GM19372 (cell line): ENCODE measurements around the gene PMIS2.
"Not testable (repeated sequence)": the region's sequence is repeated elsewhere in the genome, so short reads cannot be mapped to it uniquely, and the experiment has no call there.

Source experiments
- ATAC-seq: cut with Tn5 transposase; IDR thresholded peaks from one replicate; pipeline ENCODE4 v1.9.1; 2021; ENCODE audit warnings: mild to moderate bottlenecking, low read depth, moderate library complexity; ENCODE audit not compliant: unreplicated experiment

Gene PMIS2

DNA sequence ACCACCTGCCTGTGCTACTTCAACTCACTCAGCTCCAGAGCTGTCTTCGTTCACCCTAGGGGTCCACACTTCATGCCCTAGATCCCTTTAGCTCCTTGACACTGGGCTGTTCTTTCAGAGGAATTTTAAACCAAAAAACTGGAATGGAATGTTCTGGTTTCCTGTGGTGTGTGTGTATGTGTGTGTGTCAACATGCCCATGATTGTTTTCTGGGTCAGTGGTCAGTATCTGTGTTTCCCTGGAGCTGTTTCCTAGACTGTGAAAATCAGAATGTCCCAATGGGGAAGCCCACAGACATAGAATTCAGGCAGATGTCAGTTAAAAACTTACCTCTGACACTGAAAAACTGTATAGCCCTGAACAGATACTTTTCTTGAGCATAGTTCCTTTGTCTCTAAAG lies 1.3 kb downstream of the PMIS2 start:
- ATAC-seq: no peak

DNA sequence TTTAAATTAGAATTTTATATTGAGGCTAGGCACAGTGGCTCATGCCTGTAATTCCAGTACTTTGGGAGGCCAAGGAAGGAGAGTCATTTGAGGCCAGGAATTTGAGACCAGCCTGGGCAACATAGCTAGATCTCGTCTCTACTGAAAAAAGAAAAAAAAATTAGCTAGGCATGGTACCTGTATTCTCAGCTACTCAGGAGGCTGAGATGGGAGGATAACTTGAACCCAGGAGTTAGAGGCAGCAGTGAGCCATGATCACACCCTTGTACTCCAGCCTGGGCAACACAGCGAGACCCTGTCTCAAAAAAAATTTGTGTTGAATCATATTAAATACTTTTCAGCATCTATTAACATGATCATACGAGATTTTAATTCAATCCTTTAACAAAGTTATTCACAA lies 4.9 kb downstream of the PMIS2 start:
- no peak for ATAC-seq

DNA sequence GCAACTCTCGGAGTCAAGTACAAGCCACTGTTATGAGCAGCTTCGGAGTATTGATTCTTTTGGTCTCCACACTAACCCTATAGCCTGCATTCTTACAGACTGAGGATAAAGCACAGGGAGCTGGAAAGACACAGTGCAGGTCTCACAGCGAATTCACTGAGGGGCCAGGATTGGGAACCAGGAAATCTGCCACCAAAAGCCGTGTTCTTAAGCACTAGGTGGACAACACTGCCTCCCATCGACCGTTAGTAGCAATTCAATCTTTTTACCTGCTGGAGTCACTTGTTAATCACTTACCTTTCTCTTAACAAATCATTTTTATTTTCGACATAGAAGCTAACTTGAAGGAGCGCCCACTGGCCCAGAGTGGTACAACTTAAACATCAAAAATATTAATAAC lies 6.3 kb downstream of the PMIS2 start:
- no peak for ATAC-seq

DNA sequence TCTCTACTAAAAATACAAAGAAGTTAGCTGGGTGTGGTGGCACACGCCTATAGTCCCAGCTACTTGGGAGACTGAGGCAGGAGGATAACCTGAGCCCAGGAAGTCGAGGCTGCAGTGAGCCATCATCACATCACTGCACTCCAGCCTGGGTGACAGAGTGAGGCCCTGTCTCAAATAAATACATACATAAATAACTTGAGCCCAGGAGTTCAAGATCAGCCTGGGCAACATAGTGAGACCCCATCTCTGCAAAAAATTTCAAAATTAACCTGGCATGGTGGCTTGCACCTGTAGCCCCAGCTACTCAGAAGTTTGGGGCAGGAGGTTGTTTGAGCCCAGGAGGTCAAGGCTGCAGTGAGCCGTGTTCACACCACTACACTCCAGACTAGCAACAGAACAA lies 9.1 kb downstream of the PMIS2 start:
- ATAC-seq: not testable (repeated sequence)

DNA sequence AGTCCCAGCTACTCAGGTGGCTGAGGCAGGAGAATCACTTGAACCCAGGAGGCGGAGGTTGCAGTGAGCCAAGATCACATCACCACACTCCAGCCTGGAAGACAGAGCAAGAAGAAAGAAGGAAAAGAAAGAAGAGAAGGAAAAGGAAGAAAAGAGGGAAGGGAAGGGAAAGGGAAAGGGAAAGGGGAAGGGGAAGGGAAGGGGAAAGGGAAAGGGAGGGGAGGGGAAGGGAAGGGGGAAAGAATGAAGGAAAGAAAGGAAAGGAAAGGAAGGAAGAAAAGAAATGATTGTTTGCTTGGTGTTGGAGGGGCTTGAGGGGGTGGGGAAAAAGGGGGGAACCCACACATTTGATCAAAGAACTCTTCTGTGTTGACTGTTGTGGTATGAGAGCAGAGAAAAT lies 10.0 kb downstream of the PMIS2 start:
- ATAC-seq: no peak

DNA sequence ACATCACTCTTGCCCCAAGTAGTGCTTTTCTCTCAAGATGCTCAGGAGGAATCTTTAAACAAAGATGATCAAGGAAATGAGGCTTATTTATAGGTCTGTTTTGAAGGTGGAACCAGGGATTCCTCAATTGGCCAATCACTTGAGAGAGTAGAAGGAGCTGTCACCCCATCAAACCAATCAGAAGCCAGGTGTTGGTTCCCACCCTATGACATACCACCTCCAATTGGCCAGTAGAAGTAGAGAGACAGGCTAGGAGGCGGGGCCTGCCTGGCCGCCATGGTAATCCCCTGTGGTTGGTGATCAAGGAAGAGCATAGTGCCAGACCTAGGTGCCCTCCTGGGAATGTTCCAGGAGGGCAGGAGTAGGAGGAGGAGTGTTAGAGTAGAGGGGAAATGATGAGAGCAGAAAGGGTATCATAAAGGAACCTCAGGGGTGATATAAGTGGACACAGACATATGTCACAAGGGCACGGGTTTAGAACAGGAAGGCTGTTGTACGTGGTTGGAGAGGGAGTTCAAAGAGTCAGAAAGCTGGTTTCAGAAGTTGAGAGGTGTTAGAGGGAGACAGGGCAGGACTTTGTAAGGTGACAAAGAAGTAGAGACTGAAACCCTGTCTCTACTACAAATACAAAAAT lies 10.5 kb downstream of the PMIS2 start:
- peak; percentile 68 for ATAC-seq

- ATAC-seq: no peak
Observed at GRCh38 chr19:35601971-35602370, 16.0 kb downstream of the PMIS2 start.

GRCh38 chr19:35604436-35604835 lies 18.5 kb downstream of the PMIS2 start:
- ATAC-seq: not testable (repeated sequence)

DNA sequence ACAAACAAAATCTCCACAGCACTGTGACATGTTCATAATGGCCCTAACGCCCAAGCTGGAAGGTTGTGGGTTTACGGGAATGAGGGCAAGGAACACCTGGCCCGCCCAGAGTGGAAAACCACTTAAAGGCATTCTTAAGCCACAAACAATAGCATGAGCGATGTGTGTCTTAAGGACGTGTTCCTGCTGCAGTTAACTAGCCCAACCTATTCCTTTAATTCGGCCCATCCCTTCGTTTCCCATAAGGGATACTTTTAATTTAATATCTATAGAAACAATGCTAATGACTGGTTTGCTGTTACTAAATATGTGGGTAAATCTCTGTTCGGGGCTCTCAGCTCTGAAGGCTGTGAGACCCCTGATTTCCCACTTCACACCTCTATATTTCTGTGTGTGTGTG lies 21.2 kb downstream of the PMIS2 start:
- not testable (repeated sequence) for ATAC-seq

GRCh38 chr19:35607661-35608060 lies 21.7 kb downstream of the PMIS2 start:
- ATAC-seq: no peak

GRCh38 chr19:35608251-35608650 lies 22.3 kb downstream of the PMIS2 start:
- ATAC-seq: no peak

DNA sequence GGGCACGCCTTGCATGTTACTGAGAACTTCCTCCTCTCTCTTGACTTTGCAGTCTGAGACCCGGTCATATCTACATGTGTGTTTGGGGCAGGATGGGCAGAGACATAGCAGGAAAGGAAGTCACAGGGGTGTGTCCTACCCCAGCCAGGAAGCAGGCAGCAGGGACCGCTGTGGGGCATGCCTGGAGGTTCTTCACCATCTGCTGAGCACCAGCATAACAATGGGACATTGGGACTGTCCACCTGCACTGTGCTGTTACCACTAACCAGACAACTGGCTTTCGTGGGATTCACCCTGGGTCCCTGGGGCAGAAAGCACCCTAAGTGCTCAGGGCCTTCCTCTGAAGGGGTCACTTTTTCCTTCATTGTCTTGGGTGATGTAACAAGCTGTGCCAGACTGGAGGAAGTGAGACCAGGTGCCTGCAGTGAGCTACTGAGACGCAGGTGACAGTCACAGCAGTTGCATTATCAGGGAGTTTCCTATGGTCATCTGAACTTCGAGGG lies 23.9 kb downstream of the PMIS2 start:
- ATAC-seq: no peak

- ATAC-seq: no peak
Observed at GRCh38 chr19:35612224-35612558, 26.2 kb downstream of the PMIS2 start.

GRCh38 chr19:35612559-35613321 lies 26.8 kb downstream of the PMIS2 start, which contains the start of gene HAUS5:
TSS of gene HAUS5 (plus strand) at chr19:35612735. CDS start at chr19:35612795, 60 bp downstream.
- peak; percentile 87 for ATAC-seq

GRCh38 chr19:35613574-35613973 lies 27.6 kb downstream of the PMIS2 start:
- ATAC-seq: no peak

GRCh38 chr19:35615036-35615435 lies 29.1 kb downstream of the PMIS2 start:
- ATAC-seq: no peak

DNA sequence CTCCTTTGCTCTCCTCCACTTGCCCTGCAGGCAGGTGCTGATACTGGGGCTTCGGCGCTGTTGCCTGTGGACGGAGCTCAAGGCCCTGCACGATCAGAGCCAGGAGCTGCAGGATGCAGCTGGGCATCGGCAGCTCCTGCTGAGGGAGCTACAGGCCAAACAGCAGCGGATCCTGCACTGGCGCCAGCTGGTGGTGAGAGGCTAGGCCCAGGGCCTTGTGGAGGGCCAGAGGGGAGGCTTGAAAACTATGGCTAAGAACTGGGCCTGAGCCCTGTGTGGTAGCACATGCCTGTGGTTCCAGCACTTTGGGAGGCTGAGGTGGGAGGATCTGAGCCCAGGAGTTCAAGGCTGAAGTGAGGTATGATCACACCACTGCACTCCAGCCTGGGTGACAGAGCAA lies 32.9 kb downstream of the PMIS2 start:
- no peak for ATAC-seq

DNA sequence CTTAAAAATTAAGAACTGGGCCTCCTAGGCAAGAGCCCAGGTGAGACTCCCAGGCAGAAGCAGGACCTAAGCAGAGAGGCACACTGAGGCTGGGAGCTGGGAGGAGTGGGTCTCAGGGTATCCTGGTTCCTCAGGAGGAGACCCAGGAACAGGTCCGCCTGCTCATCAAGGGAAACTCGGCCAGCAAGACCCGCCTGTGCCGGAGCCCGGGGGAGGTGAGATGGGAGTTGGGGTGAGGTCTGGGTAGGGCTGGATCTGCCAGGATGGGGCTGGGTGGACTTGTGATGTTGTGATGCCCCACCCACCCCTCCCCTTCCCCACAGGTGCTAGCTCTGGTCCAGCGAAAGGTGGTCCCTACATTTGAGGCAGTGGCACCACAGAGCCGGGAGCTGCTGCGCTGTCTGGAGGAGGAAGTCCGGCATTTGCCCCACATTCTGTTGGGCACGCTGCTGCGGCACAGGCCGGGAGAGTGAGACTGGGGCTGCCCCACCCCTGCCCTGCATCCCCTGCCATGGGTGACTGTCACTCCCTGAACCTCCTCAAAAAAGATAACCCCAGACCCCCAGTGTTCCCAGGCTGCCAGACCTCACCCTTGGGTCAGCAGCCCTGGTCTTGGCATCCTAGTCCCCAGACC lies 33.4 kb downstream of the PMIS2 start:
- no peak for ATAC-seq

GRCh38 chr19:35620001-35620400 lies 34.0 kb downstream of the PMIS2 start:
- ATAC-seq: no peak

- no peak for ATAC-seq
Observed at GRCh38 chr19:35621708-35622107, 35.7 kb downstream of the PMIS2 start.

DNA sequence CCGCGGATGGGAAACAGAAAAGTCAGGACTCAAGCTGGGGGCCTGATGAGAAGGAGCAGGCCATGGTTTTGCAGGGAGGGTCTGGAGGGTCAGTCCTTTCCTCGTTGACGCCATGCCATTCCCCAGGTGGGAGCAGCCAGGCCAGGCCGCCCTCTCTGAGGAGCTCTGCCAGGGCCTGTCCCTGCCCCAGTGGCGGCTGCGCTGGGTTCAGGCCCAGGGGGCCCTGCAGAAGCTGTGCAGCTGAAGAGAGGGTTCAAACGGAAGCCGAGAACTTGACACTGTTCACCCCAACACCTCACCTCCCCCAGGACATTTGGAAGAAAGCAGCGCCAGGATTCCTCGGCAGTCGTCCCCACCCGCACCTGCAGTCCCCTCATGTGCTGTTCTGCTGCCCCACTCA lies 36.8 kb downstream of the PMIS2 start:
- no peak for ATAC-seq
